COLO668 (cell line): ENCODE results near the gene IGF2.
"Not testable (repeated sequence)": the region's sequence is repeated elsewhere in the genome, so short reads cannot be mapped to it uniquely, and the experiment has no call there.

Experiments used
- DNase-seq: peaks from one replicate; lab custom pipeline; 2025; ENCODE audit not compliant: unreplicated experiment; lab: John Stamatoyannopoulos, UW

IGF2 gene, protein sequence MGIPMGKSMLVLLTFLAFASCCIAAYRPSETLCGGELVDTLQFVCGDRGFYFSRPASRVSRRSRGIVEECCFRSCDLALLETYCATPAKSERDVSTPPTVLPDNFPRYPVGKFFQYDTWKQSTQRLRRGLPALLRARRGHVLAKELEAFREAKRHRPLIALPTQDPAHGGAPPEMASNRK

DNA sequence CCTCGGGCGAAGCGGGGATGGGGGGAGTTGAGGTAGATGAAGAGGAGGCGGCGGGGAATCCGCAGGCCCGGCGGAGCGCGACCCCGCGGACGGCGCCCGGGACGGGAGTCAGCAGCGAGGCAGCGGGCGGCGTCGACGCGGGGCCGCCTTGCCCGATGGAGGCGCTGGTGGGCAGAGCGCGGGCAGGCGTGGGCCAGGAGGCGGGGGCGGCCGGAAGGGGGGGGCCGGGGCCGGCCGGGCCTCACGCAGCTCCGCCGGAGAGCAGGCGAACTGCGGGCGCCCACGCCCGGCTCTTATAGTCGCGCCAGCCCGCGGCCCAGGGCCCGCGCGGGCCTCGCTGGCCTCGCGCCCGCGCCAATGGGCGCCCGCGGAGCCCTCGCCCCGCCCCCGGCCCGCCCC is at the start of gene IGF2:
Gene IGF2, minus strand, starts transcription at position 267 of the 399 bp plus-strand sequence. CDS start 3,866 bp downstream, outside the sequence.
- no peak for DNase-seq

DNA sequence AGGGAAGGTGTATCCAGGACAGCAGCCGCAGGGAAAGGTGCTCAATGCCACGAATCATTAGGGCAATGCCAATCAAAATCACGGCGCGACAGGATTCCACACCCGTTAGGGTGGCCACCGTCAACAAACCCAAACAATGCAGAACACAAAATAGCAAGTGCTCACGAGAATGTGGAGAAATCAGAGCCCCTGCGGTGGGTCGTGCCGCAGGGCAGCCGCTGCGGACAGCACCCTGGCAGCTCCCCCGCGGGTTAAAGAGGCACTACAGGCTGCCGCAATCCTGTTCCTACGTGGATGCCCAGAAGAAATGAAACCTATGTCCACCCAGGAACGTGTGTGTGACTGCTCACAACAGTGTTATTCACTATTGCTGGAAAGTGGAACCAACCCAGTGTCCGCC is 49.6 kb upstream of the IGF2 start:
- no peak for DNase-seq

DNA sequence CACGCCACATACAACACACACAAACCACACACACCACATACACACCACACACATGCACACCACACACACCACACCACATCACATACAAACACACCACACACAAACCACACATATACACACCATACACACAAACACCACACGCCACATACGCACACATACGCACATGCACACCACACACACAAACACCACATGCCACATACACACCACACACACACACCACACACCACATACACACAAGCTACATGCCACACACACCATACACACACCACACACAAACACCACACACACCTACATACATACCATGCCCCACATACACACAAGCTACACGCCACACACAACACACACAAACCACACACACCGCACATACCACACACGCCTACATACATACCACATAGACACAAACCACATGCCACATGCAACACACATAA is 48.1 kb upstream of the IGF2 start:
- DNase-seq: no peak

DNA sequence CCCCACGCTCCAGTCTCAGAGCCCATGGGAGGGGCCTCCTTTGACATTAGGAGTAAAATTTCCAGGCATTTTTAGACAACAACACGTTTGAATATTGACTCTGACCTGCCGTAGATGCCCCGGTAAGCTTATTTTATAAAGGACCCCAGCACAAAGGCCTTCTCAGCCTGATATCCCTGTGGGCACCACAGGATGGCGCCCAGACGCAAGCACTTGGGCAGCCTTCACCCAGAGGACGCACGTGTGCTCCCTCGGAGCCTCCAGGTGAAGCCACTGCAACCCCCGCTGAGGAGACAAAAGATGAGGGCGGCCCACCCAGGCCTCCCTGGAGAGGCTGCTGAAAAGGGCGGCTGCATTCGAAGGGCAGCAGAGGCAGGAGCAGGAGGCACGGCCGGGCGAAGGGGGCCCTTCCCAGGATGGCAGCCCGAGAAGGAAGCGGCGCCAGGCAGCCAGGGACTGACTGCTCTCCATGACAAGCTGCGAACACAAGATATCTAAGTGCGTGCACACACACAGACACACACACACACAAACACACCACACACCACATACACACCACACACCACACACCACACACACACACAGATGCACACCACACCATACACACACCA is 47.6 kb upstream of the IGF2 start:
- DNase-seq: peak; percentile 29

DNA sequence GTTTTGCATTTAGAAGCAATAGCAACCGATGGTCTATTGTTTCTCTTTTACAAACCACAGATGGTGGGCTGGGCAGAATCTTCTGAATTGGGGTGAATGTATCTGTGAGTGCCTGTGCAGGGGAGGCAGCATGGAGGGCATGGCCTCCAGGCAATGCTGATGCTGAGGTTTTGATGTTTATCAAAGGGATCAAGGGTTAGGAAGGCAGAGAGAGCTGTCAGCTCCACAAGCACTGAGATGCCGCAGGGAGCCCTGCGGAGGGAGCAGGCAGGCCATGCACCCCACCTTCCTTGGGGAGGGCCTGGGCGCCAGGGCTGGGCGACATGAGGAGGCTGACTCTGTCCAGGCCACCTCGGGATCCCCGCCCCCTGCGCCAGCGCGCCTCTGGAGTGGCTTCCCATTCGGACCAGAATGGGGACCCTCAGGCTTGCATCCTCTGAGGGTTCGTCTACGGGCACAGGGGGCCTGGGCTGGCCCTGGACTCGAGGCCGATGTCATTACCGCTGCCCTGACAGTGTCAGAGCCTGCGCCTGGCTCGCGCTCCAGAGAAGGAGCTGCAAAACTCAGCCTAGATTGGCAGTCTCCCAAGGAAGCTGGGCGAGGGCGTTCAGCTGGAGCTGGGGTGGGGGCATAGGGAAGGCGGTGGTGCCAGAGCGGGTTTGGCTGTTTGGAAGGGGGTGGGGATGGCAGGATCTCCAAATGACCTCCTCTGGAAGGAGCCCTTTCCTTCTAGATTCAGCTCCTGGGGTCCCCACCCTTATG is 46.3 kb upstream of the IGF2 start:
- no peak for DNase-seq

DNA sequence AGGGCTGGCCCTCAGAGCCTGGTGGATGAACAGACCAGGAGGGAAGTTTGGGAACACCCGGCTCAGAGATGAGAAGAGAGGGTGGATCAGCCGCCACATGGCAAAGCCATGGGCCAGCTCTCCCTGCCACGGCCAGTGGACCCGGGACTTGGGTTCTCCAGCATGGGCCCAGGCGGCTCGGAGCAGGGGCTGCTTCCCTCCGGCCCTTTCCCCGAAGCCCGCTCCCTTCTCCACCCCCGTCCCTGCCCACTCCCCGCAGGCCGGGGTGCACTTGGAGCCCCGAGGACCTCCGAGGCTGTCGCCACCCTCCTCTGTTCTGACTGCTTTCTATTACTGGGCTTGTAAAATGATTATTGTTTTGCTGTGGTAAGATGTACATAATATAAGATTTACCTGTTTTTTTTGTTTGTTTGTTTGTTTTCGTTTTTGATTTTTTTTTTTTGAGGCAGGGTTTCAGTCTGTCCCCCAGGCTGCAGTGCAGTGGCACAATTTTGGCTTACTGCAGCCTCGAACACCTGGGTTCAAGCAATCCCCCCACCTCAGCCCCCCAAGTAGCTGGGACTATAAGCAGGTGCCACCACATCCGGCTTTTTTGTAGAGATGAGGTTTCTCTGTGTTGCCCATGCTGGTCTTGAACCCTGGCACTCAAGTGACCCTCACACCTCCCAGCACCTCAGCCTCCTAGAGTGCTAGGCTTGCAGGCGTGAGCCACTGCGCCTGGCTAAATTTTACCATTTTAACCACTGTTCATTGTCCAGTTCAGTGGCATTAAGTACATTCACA is 43.7 kb upstream of the IGF2 start:
- DNase-seq: no peak

DNA sequence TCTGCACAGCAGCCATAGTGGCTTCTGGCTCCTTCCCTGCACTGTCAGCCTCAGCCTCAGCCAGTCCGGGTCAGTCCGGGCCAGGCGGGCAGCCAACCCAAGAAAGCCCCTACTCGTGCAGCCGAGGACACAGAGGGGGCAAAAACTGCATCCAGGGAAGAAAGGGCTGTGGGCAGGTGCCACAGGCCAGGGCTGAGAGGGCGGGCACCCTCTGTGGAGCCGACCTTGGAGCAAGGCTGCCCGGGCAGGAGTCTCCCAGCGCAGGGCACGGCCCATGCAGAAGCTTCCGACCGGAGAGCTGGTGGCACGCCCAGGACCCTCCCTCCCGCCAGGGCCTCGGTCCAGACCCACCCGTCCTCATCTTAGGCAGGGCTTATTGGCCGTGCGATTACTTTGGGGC is 42.9 kb upstream of the IGF2 start:
- no peak for DNase-seq

DNA sequence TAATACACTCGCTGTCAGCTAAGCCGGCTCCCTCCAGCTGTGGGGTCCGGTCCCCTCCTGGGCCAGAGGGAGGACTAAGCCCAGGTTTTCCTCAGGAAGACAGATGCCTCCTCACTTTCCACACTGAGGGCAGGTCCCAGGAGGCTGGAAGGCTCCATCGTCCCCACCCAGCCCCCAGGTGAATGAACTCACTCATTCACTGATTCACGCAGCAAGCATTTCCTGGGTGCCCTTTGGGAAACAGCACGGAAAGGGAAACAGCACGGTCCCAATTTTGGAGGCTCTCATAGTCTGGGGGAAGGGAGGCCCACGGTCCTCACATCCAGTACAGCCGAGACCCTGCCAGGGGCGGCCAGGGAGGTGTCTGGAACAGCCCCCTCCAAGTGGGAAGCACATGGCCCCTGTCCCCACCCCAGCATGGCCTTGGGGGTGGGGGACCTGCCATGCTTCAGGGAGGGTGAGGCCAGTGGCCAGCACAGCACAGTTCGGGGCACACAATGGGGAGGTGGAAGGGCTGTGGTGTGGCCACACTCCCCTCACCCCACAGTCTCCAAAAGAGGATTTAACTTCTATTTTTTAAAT is 41.7 kb upstream of the IGF2 start:
- no peak for DNase-seq

DNA sequence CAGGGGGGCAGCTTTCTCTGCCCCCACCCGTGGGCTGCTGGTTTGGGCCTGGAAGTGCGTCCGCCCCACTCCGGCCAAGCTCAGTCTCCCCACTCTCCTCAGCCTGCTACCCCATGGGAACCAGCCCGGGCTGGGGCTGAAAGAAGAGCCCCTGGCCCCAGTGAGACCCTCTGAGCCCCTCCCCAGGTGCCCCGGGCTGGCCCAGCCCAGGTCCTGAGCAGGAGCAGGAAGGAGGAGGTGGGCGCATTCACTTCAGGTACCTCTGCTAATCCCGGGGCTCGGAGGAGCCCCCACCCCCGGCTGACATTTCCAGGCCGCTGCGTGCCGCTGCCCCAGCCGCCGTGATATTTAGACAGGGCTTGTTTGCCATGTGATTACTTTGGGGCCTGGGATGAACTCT is 41.2 kb upstream of the IGF2 start:
- no peak for DNase-seq

DNA sequence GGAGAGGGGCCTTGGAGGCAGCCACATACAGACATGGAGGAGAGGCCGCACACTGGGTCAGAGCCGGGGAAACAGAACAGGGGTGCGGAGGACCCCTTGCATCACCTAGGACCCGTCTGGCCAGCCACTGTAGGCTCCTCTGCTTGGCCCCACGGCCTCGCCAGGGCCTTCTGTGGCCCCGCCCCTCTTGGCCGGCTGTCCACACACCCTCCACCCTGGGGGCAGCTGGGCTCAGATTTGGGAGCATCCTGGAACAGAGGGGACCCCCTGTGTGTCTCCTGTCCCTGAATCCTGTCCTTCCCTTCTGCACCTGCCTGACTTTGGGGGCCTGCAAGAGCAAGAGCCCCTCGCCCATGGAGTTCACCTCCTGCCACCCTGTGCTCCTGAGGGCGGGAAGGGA is 40.3 kb upstream of the IGF2 start:
- DNase-seq: no peak

DNA sequence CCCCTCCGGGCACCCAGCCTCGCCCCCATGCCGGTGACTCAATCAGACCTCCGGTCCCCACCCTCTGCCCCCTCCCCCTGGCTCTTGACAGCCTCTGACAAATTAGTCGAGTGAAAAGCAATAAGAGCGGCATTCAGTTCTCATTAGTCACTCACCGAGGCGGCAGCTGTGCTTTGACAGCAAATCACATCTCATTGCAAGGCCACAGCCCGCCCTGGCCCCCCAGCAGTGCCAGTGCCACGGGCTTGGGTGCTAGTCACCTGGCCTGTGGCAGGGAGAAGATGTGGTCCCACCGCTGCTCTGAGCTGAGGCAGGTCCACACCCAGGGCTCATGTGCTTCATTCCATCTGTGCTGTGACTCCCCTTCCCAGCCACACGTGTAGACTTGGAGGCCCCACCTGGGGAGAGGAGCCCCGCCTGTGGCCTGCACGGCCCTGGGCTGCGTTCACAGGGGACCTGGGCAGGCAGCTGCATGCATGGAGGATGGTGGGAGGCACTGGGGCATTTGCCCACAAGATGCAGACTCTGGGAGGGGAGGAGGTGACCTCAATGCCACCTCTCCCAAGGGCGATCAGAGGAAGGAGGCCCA is 39.8 kb upstream of the IGF2 start:
- DNase-seq: no peak

DNA sequence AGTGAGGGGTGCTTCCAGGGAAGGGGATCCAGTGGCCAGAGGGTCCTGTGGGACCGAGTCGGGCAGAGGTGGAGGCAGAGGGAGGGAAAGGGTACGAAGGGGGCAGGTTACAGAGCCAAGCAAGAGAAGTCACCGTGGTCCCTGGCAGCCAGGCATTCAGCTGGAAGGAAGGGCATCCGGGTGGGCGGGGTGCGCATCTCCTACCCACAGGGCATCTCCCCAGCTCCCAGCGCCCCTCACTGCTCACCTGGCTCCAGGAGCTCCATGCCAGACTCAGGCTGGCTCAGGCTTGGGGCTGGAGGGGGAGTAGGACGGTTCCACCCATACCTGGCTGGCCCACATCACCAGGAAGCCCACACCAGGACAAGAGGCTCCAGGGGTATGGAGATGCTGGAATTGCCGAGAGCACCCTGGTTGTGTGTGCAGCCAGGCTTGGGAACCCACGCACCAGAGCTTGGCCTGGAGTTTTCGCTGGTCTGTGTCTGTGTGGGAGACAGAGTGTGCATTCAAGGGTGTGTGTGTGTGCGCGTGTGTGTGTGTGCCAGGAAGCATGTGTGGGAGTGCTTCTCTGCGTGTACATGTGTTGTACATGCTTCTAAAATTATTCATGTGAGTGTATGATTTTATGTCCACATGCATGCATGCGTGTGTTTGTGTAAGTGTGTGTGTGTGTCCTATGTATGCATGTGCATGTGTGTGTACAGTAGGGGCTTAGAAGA is 39.0 kb upstream of the IGF2 start:
- not testable (repeated sequence) for DNase-seq

DNA sequence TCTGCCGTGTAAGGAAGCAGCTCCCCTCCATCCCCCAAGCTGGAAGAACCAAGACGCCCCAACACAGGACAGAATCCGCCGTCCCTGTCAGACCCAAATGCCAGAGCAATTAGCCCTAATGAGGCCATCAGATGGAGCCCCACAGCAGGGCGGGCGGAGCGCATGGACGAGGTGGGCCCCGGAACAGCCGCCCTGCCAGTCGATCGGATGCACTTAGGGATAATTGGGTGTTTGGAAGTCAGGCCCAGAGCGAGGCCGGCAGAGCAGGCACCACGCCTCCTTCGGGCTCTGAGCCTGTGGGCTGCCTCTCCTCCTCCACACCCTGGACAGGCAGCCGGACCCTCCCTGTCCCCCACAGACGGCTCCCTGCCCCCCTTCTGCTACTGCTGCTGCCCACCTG is 37.9 kb upstream of the IGF2 start:
- no peak for DNase-seq

DNA sequence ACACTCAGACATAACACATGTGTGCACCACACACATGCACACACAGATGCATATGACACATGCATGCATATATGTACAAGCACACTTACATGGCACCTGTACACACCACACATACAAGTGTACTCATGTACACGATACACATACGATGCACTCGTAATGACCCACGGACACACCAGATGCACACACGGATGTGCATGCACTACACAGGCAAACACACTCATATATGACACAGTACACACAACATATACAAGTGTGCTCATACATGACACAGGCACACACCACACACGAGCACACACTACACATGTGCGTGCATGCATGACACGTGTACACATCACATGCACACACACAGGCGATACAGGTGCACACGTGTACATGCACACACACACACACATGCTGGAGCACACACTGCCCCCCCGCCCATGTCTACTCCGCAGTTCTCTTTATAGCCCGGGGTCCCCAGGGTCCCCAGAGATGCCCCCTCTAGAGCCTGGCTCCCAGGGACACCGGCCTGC is 37.3 kb upstream of the IGF2 start:
- no peak for DNase-seq

DNA sequence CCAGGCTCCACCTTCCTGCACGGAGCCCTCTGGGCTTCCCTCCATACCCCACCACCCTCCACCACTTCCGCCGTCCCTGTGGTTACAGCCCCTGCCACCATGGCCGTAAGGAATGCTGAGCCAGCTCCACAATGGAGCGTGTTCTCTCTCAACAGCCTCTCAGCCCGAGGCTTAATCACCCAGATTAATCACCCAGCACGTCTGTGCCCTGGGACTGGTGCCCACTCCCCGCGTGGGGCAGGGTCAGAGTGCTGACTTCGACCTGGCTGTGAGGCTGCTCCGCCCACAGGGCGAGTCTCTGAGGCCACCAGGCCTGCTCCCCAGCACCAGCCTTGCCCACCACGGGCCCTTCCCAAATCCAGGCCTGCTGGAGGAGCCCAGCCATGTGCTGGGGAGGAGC is 36.5 kb upstream of the IGF2 start:
- DNase-seq: no peak

DNA sequence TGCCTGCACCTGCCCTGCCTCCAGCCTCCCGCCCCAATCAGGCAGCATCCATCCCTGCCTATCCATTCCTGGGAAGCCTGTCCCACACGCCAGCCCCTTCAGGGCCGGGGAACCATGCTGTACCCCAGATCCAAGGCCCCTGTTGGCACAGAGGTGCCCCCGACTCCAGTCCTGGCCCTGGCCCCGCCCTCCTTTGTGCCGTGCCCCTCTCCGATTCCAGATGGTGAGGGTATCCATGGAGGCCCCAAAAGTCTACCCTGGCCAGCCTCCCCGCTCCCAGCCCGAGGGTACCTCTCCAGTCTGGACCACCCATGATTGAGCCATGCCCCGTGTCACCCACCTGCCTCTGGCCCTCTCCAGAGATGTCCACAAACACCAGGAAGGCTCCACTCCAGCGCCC is 35.2 kb upstream of the IGF2 start:
- no peak for DNase-seq

DNA sequence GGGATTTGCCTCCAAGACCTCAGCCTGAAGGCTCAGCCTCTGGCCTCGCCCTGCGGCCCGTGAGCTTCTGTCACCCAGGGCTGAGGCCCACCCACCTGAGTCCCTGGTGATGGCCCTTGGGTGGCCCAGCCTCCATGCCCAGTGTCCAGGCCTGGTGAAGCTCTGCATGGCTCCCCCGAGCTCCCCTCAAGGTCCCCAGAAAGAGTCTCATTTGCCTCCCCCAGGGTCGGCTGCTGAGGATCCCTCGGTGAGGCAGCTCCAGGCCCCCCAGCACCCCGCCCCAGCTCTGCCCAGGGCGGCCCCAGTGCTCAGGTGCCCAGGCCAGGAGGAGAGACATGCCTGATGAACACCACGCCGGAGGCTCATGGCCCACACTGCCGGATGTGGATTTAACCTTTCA is 34.6 kb upstream of the IGF2 start:
- no peak for DNase-seq

DNA sequence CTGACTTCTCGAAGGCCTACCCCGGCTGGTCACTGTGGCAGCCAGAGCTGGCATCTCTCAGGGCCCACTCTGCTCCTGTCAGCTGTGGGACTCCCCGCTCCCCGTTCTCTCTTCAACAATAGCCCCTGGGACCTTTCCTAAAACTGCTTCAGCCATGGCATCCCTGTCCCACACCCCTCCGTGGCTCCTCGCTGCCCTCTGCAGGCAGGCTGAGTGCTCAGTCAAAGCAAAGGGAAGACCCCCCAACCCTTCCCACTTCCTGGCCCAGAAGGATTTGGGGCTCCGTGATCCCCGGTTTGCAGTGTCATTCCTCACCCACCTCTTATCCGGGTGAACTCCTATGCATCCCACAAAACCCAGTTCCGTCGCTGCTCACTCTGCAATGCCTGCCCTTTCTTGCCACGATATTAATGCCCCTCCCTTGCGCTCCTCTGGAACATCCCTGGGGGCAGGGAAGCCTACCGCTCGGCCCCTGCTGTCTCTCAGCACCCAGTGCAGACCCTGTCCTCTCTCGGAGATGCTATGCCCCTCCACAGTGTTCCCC is 34.0 kb upstream of the IGF2 start:
- DNase-seq: no peak

DNA sequence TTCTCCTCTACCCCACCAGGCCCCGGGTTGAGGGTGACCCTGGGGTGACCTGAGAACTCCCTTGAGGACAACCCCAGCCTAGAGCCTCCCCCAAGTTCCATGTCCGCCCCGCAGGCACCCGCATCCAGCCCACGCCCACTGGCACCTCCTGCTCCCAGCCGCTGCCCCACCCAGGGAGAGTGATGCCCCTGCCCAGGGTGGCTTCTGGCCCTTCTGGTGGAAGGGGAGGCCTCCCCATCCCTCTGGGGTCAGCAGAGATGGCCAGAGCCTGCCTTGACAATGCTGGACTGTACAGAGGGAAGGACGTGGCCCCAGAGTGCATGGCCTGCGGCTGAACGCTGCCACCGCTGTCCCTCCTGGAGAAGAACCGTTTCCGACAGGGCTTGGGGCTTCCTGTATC is 33.5 kb upstream of the IGF2 start:
- DNase-seq: no peak

DNA sequence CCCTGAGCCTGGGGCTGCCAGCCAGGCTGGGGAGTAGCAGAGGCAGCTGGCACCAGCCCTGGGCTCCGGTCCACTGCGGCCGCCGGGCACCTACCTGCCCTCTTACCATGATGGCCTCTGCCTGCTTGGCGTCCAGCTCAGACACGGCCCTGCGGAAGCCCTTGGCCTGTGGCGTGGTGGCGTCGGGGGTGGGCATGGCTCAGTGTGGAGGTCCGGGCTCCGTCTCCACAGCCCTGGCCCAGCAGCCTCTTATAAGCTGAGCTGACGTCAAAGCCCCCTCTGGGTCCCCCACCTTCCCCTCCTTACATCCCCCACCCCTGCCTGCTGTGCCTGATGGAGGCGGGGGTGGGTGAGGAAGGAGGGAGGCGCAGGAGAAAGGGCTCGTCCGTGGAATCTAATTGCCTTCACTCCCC is 32.4 kb upstream of the IGF2 start, which contains the start of gene TH:
Gene TH, minus strand, starts transcription at position 225 of the 413 bp plus-strand sequence. Its CDS starts 29 bp downstream, at position 196.
- no peak for DNase-seq
